ENCODE data around the gene TOP1. TPM values are rescaled to one million over a fixed set of nuclear protein-coding genes. Genes with fewer than 3 reads are reported as not detected.

The TOP1 gene
- total RNA-seq, 8 experiments from 2014 or later: 20.6 to 99.6 (median 34.0) TPM

DNA sequence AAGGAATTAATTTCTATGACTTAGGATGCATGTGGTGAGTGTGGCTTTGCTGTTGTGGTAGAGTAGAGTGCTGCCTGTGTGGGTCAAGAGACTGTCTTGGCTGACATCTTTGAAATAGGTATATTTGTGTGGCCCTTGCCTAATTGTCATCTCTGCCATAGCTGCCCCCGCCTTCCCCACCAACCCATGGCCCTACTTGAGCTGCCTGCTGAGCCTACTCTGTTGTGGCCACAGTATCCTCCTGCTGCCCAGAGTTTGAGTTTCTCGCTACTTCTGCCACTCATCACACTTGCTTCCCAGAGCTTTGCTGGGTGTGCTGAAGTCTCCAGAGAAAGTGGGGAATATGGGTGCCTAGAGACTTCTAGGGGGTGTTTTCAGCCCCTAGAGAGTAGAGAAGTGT lies 116.7 kb downstream of the TOP1 start:
- ATAC-seq (replicated peaks in 6 of 8): no peak
- H3K27ac ChIP-seq: no peak overlapping the region

DNA sequence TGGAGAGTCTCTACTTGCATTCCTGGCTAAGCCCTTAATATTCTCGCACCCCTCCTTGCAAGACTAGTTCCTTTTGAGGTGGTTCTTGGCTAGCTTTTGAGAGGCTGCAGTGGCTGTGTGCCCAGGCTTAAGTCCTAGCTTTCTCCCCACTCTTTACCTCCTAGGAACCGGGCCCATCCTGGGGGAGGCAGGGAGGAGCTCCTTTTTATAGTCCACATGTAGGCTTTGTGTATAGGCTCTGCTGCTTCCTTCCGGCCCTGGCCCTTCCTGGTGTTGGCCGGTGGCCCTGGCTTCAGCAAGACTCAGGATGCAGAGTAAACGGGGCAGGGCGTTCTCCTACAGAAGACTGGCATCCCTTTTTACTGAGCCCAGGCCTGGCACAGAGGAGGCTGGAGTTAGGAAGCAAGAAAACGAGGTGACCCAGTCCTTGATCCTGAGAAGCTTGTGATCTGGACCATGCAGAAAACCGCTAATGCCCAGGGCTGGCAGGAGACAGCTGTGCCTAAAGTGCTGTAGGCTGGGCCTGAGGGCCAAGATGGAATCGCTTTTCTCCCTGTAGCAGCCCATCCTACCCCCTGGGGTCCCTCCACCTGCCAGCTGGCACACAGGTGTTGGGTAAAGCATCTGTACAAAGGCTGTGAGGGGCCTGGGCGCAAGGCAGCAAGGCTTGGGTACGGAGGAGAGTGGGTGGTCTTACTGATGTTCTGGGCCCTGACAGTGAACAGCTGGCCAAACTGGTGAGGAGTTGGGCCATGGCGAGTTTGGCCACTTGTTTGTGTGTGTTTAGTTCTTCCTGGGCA lies 117.4 kb downstream of the TOP1 start:
- in situ Hi-C loops (cut with MboI; ENCODE audit: low pct_unique_long_range_greater_than_20kb in 2 of 9, low sequenced_read_pairs in 9 of 9, unreplicated experiment in 9 of 9): no loop called here
- no peak for ATAC-seq (replicated peaks in 6 of 8)
- no peak overlapping the region for H3K27ac ChIP-seq
- H3K4me3 ChIP-seq: no peak overlapping the region
- H3K4me1 ChIP-seq (replicated peaks in 1 of 2): peaks cover 13 to 30% of the 10 kb centered on the region in 2 donors
- 65 to 100% (median 100%) methylated on average over 1 to 7 of the region's 12 CpGs; no CpG with 5 or more reads in 3 of the 10 experiments for WGBS, 10 experiments

More for the DNA sequence above, 116.7 kb downstream of the TOP1 start:
- in situ Hi-C loops (cut with MboI; ENCODE audit: low pct_unique_long_range_greater_than_20kb in 2 of 9, low sequenced_read_pairs in 9 of 9, unreplicated experiment in 9 of 9): no loop called here
- WGBS, 10 experiments: 83 to 100% (median 100%) methylated on average over 1 to 2 of the region's 2 CpGs; no CpG with 5 or more reads in 5 of the 10 experiments
- no peak overlapping the region for H3K4me3 ChIP-seq
- peaks cover 18 to 32% of the 10 kb centered on the region in 2 donors for H3K4me1 ChIP-seq (replicated peaks in 1 of 2)

- ATAC-seq (replicated peaks in 6 of 8): peak in 5 of 8 experiments; percentile 24 to 82 (median 53)
- 67 to 100% (median 85%) methylated on average over 1 to 7 of the region's 8 CpGs; no CpG with 5 or more reads in 1 of the 10 experiments for WGBS, 10 experiments
- H3K4me1 ChIP-seq (replicated peaks in 1 of 2): peaks cover 0 to 17% of the 10 kb centered on the region in 2 donors
Observed at GRCh38 chr20:41147767-41148191, 119.2 kb downstream of the TOP1 start.

DNA sequence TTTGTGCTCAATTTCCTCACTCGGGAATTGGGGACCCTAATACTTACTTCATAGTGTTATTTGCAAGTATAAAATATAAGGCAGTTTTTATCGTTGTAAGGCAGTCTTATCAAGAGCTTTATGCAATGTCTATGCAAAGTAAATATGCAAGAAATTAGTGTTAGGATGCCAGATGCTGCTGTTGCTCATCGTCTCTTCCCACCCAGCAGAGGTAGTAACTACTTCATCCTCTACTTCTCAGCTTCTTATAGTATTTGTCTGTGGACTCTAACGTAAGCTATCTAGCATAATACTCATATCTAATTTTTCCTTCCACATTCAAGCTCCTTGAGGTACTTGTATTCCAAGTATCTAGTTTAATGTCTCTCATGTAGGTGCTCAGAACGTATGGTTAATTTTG lies 120.3 kb downstream of the TOP1 start:
- H3K4me1 ChIP-seq (replicated peaks in 1 of 2): peaks cover 0 to 17% of the 10 kb centered on the region in 2 donors
- WGBS, 10 experiments: 40 to 100% (median 83%) methylated on average over 1 to 5 of the region's 5 CpGs
- no peak overlapping the region for H3K4me3 ChIP-seq
- in situ Hi-C loops (cut with MboI; ENCODE audit: low pct_unique_long_range_greater_than_20kb in 2 of 9, low sequenced_read_pairs in 9 of 9, unreplicated experiment in 9 of 9): no loop called here
- H3K27ac ChIP-seq: no peak overlapping the region
- ATAC-seq (replicated peaks in 6 of 8): peak in 3 of 8 experiments; percentile 76 to 88 (median 82)

More at GRCh38 chr20:41147767-41148191, 119.2 kb downstream of the TOP1 start:
- Histone ChIP-seq H3K27ac (no peak overlapping the region), H3K4me3 (no peak overlapping the region)
- in situ Hi-C loops (cut with MboI; ENCODE audit: low pct_unique_long_range_greater_than_20kb in 2 of 9, low sequenced_read_pairs in 9 of 9, unreplicated experiment in 9 of 9): no loop called here

GRCh38 chr20:41150664-41151063 lies 122.0 kb downstream of the TOP1 start:
- ATAC-seq (replicated peaks in 6 of 8): peak in 5 of 8 experiments; percentile 27 to 45 (median 28)
- H3K4me1 ChIP-seq (replicated peaks in 1 of 2): peaks cover 0 to 21% of the 10 kb centered on the region in 2 donors
- no peak overlapping the region for H3K27ac ChIP-seq
- WGBS, 10 experiments: 32 to 100% (median 79%) methylated on average over 1 to 3 of the region's 3 CpGs; no CpG with 5 or more reads in 4 of the 10 experiments
- in situ Hi-C loops (cut with MboI; ENCODE audit: low pct_unique_long_range_greater_than_20kb in 2 of 9, low sequenced_read_pairs in 9 of 9, unreplicated experiment in 9 of 9): loop anchor here in 2 of 9 experiments (25.0 kb wide), 1 partner anchor 187 kb away; the partner anchor contains the start of gene LPIN3 (in 2 of the 2)
- no peak overlapping the region for H3K4me3 ChIP-seq

GRCh38 chr20:41151134-41151869 lies 122.7 kb downstream of the TOP1 start:
- in situ Hi-C loops (cut with MboI; ENCODE audit: low pct_unique_long_range_greater_than_20kb in 2 of 9, low sequenced_read_pairs in 9 of 9, unreplicated experiment in 9 of 9): loop anchor here in 2 of 9 experiments (25.0 kb wide), 1 partner anchor 186 kb away; the partner anchor contains the start of gene LPIN3 (in 2 of the 2)
- H3K4me1 ChIP-seq (replicated peaks in 1 of 2): peaks cover 0 to 21% of the 10 kb centered on the region in 2 donors
- 100% methylated on average over 1 of the region's 5 CpGs; no CpG with 5 or more reads in 7 of the 10 experiments for WGBS, 10 experiments

GRCh38 chr20:41152108-41152757 lies 123.6 kb downstream of the TOP1 start:
- in situ Hi-C loops (cut with MboI; ENCODE audit: low pct_unique_long_range_greater_than_20kb in 2 of 9, low sequenced_read_pairs in 9 of 9, unreplicated experiment in 9 of 9): loop anchor here in 2 of 9 experiments (25.0 kb wide), 1 partner anchor 185 kb away; the partner anchor contains the start of gene LPIN3 (in 2 of the 2)
- Histone ChIP-seq H3K4me1 (replicated peaks in 1 of 2) (peaks cover 0 to 21% of the 10 kb centered on the region in 2 donors), H3K4me3 (no peak overlapping the region), H3K27ac (no peak overlapping the region)
- WGBS, 10 experiments: 0 to 100% (median 71%) methylated on average over 1 to 4 of the region's 5 CpGs; no CpG with 5 or more reads in 2 of the 10 experiments
- no peak for ATAC-seq (replicated peaks in 6 of 8)

More at GRCh38 chr20:41151134-41151869, 122.7 kb downstream of the TOP1 start:
- Histone ChIP-seq H3K4me3 (no peak overlapping the region), H3K27ac (no peak overlapping the region)
- ATAC-seq (replicated peaks in 6 of 8): no peak

DNA sequence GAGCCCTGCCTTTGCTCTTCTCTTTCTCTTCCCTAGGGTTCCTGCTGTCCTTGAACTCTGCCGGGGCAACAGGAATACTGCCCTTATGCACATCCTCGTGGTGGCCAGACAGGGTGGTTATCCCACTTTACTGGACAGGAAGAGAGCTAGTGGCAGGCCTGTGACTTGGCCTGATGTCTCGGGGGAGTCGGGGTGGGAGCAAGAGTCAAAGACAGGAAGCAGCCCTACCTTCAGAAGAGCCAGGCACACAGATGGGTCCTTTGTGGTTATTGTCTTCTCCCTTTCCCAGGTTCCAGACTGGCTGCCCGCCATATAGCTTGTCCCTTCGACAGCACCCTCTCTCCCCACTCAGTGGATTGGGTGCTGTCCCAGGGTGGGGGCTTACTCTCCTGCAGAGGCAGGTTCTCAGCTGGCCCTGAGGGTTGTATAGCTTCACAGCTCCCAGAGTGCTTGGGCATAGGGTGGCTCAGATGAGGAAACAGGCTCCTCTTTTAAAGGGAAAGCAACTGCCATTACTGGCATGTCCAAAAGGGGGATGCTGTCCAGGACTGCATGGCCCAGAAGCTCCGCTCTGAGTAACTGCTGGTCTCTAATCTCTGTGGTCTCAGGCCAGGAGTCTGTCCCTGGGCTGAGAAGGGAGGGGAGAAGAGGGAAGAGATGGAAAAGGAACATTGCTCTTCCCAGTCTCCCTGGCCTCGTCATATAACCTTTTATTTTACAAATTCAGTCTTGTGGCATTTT lies 126.0 kb downstream of the TOP1 start:
- ATAC-seq (replicated peaks in 6 of 8): peak in 1 of 8 experiments; percentile 24
- Histone ChIP-seq H3K4me3 (no peak overlapping the region), H3K27ac (no peak overlapping the region), H3K4me1 (replicated peaks in 1 of 2) (peaks cover 0 to 13% of the 10 kb centered on the region in 2 donors)
- WGBS, 10 experiments: 79 to 100% (median 89%) methylated on average over 1 to 5 of the region's 8 CpGs; no CpG with 5 or more reads in 1 of the 10 experiments
- in situ Hi-C loops (cut with MboI; ENCODE audit: low pct_unique_long_range_greater_than_20kb in 2 of 9, low sequenced_read_pairs in 9 of 9, unreplicated experiment in 9 of 9): loop anchor here in 2 of 9 experiments (25.0 kb wide), 1 partner anchor 183 kb away; the partner anchor contains the start of gene LPIN3 (in 2 of the 2)

DNA sequence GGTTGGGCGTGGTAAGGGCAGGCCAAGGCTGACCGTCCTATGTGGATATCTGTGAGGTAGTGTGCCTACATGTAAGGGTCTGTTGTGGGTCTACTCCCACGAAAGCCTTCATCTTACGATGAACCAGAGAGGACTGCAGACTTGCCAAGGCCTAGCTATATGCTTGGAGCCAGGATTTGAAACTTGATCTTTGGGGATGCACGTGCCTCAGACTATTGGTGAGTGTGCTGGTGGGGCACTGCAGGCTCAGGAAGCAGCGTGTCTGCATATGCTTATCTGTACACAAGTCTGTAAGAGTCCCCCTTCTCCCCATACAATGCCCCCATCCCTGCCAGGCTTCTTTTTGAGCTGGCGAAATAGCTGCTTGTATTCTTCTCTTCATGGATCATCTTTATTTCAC lies 126.6 kb downstream of the TOP1 start:
- 67 to 100% (median 81%) methylated on average over 1 to 6 of the region's 7 CpGs; no CpG with 5 or more reads in 5 of the 10 experiments for WGBS, 10 experiments
- no peak overlapping the region for H3K27ac ChIP-seq
- ATAC-seq (replicated peaks in 6 of 8): peak in 1 of 8 experiments; percentile 57
- peaks cover 0 to 10% of the 10 kb centered on the region in 2 donors for H3K4me1 ChIP-seq (replicated peaks in 1 of 2)
- in situ Hi-C loops (cut with MboI; ENCODE audit: low pct_unique_long_range_greater_than_20kb in 2 of 9, low sequenced_read_pairs in 9 of 9, unreplicated experiment in 9 of 9): loop anchor here in 2 of 9 experiments (25.0 kb wide), 1 partner anchor 182 kb away; the partner anchor contains the start of gene LPIN3 (in 2 of the 2)
- no peak overlapping the region for H3K4me3 ChIP-seq

- ATAC-seq (replicated peaks in 6 of 8): no peak
- Histone ChIP-seq H3K4me3 (no peak overlapping the region), H3K27ac (no peak overlapping the region), H3K4me1 (replicated peaks in 1 of 2) (peaks cover 0 to 4% of the 10 kb centered on the region in 2 donors)
- WGBS, 10 experiments: 73 to 100% (median 94%) methylated on average over 1 to 3 of the region's 6 CpGs; no CpG with 5 or more reads in 4 of the 10 experiments
- in situ Hi-C loops (cut with MboI; ENCODE audit: low pct_unique_long_range_greater_than_20kb in 2 of 9, low sequenced_read_pairs in 9 of 9, unreplicated experiment in 9 of 9): loop anchor here in 2 of 9 experiments (25.0 kb wide), 1 partner anchor 179 kb away; the partner anchor contains the start of gene LPIN3 (in 2 of the 2)
Observed at GRCh38 chr20:41158082-41158625, 129.5 kb downstream of the TOP1 start.

- WGBS, 10 experiments: 81 to 100% (median 90%) methylated on average over 1 to 4 of the region's 10 CpGs; no CpG with 5 or more reads in 5 of the 10 experiments
- Histone ChIP-seq H3K4me3 (no peak overlapping the region), H3K4me1 (replicated peaks in 1 of 2) (peaks cover 0 to 1% of the 10 kb centered on the region in 2 donors), H3K27ac (no peak overlapping the region)
- in situ Hi-C loops (cut with MboI; ENCODE audit: low pct_unique_long_range_greater_than_20kb in 2 of 9, low sequenced_read_pairs in 9 of 9, unreplicated experiment in 9 of 9): loop anchor here in 2 of 9 experiments (25.0 kb wide), 1 partner anchor 178 kb away; the partner anchor contains the start of gene LPIN3 (in 2 of the 2)
- no peak for ATAC-seq (replicated peaks in 6 of 8)
Observed at GRCh38 chr20:41159547-41159946, 130.9 kb downstream of the TOP1 start.
